DMS 273 (cell line): ENCODE data around the gene GPC6.
A peak's percentile ranks its signal among the peaks of the same experiment; 100 is the strongest.

Experiments
- DNase-seq: peaks from one replicate; lab custom pipeline; 2025; ENCODE audit not compliant: unreplicated experiment; lab: John Stamatoyannopoulos, UW

The GPC6 gene

DNA sequence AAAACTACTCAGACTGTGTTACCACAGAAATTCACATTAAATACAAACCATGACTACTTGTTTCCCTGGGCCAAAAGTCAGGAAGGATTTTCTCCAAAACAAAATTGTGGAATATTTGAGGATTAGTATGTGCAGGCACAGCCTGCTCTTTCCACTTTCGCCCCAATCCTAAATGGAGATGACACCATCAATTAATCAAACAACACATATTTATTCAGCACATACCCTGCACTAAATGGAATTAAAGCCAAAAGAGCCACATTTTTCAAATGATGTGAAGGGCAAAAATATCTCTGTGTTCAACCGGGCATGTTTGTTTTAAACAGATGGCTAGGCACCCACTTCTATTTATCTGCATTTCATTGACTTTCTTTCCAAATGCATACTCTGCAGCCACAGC is 729.8 kb downstream of the GPC6 start:
- no peak for DNase-seq

DNA sequence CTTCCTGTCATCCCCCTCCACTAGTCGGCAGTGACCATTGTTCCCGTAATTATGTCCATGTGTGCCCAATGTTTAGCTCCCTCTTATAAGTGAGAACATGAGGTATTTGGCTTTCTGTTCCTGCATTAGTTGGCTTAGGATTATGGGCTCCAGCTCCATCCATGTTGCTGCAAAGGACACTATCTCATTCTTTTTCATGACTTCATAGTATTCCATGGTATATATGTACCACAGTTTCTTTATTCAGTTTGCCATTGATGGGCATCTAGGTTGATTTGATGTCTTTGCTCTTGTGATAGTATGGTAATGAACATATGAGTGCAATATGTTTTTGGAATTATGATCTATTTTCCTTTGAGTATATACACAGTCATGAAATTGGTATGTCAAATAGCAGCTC is 730.8 kb downstream of the GPC6 start:
- no peak for DNase-seq

DNA sequence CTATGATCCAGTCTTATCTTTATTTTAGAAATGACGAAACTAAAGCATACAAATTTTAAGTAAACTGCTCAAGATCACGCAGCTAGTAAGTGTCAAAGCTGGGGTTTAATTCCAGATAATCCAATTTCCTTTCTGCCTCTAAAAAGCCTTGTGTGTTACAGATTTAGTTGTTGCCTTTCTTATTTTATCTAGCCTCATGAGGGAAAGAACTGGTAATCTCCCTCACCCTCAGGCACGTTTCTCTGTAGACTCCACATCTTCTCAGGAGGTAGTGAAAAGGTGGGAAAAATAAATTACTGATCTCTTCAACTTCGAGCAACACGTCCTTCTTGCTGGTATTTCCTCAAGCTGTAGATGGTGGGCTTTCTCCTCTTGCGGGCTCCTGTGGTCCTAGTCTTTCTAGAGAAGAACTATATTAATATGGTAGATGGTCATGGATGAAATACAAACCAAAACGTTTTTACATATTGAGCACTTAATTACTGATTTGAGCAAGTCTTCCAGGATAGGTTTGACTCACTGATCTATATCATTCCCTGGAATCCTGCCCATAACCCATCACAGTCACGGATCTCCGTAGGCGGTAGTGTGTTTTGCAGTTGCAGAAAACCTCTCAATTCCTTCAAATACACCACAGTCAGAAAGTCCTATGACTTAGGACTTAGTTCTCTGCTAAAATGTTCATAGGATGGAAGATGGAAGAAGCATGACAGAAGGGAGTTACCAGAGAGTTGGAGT is 733.4 kb downstream of the GPC6 start:
- no peak for DNase-seq

DNA sequence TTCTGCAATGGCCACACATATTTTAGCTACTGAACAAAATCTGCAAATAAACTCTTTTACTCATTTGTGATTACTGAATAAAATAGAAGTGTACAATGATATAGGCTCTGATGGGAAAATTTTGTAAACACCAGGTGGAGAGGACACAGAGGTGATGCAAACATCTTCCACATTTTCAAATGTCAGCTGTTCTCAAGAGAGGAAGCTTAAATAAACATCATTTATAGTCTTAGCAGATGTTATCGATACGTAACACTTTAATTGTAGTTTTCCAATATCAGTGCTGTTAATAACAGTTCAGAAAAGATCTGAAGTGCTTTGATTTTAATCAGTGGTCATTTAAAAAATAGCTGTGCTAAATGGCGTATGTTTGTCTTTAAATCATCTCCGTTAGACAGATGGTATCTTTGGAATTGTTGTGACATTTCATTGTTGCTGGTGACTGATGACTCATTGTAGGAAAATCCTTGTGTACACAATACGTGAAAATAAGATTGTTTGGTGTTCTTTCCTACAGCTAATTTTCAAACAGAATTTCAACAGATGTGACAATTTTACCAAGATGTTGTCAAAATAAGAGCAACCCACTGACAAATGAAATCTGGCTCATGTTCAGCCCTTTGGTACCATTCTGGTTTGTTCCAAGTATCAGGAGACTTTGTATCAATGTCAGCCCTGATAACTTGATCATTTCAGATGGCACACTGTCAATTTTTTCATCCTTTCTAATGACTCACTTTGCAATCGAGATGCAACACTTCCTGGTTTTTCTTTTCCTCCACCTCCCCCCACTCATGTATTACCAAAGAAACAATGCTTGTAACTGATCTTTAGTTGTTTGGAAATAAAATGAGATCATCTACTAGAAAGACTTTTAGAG is 736.9 kb downstream of the GPC6 start:
- DNase-seq: peak; percentile 31

DNA sequence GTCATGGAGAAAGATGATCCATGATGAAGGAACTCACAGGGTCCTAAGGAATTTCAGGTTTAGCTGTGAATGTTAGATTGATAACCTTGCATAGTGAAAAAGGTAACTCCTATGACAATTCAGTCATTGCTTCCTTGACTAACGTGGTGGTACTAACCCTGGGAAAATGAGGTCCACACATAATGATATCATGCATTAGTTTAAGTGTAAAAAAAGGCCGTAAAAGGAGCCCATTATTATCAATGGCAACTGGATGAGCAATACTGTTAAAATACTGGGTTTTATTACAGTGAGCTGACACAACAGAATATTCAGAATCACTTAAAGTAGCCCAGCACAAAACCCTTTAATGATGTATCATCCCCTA is 737.5 kb downstream of the GPC6 start:
- DNase-seq: no peak

DNA sequence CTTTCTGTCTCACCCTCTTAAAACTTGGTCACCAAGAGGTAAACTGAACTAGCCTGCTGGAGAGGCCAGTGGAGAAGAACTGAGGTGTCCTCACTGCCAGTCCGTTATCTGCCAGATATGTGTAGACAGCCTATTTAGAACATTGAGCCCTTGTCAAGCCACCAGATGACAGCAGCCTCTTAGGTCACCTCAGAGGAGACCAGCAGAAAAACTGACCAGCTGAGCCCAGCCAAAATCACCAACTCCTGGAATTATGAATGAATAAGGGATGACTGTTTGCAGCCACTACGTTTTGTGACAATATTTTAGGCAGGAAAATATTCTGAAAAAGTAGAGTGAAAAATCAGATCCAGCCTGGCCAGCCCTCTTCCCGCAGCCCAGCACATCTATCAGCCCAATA is 739.0 kb downstream of the GPC6 start:
- no peak for DNase-seq

DNA sequence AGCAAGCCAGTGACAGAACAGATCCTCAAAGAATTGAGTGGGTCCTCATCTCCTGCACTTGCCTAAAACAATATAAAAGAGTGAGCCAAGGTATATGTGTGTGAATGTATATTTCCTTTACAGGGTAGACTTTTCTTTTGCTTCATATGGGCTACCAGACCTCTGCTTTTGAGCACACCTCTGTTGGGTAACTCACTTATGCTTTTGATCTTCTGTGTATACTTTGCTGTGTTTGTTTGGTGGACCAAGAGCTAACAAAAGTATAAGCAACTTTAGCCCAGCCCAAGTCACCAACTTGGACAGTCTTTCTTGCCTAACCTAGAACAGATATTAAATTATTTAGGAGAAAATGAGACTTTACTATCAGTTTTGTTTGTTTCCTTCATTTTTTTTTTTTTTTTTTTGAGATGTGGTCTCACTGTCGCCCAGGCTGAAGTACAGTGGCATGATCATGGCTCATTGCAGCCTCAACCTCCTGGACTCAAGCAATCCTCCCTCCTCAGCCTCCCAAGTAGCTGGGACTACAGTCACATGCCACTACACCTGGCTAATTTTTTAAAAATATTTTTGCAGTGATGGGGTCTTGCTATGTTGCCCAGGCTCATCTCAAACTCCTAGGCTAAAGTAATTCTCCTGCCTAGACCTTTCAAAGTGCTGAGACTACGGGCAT is 739.8 kb downstream of the GPC6 start:
- DNase-seq: no peak

DNA sequence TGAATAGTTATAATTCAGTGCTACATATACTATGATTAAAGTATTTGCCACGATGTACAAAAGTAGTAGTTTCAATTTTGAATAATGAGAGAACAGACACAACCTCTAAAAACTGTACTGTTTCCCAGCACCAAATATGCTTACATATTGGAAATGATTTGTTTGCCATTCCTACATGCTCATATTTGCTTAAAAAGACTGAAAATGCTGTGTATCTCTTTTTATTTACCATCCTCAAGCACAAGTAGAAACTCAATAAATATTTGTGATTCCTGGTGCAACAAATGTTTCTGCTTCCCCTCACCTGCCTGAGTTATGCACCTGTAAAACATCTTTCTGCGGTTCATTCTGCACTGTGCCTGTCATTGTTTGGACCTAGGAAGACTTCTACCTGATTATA is 740.7 kb downstream of the GPC6 start:
- DNase-seq: no peak

DNA sequence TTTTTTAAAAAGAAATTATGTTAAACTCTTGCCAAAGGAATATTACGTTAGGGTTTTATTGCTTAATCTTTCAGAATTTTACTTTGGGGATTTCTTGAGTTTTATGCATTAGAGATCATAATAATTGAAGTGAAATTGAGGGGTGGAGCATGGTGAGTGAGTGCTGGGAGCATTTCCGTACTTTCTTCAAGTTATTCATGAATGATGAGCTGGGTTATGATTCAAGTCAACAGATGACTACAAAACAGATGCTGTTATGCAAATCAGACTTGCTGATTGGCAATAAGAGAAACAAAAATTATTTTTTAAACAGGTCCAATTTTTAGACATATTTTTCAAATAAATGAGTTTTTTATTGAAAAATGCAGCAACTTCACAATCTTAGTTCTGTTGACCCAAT is 748.6 kb downstream of the GPC6 start:
- no peak for DNase-seq

DNA sequence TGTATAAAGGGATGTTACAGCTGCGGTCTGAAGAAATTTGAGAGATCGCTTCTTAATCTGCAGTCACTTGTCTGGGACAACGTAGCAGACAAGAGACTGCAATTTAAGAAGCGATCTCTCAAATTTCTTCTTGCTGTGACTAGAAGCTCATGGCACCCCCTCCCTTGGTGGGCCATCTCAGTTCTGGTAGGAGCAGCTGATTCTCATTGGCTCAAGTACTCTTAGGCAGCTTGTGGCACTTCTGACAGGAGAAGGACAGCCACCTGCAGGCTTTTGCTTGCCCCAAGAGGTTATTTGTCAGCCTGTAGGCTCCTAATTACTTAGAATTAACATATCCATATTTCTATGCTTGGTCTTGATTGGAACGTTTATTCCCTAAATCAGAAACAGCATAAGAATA is 749.9 kb downstream of the GPC6 start:
- peak; percentile 2 for DNase-seq

DNA sequence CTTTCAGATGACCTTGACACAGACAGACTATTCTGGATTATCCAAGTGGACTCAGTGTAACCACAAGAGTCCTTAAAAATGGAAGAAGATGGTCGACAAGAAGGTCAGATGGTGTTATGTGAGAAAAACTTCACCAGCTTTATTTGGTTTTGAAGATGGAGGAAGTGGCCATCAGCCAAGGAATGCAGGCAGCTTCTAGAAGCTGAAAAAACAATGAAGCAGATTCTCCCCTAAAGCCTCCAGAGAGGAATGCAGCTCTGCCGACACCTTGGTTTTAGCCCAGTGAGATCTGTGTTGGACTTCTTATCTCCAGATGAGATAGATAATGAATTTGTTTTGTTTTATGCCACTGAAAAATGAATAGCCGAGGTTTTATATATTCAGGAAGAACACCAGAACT is 751.4 kb downstream of the GPC6 start:
- no peak for DNase-seq

DNA sequence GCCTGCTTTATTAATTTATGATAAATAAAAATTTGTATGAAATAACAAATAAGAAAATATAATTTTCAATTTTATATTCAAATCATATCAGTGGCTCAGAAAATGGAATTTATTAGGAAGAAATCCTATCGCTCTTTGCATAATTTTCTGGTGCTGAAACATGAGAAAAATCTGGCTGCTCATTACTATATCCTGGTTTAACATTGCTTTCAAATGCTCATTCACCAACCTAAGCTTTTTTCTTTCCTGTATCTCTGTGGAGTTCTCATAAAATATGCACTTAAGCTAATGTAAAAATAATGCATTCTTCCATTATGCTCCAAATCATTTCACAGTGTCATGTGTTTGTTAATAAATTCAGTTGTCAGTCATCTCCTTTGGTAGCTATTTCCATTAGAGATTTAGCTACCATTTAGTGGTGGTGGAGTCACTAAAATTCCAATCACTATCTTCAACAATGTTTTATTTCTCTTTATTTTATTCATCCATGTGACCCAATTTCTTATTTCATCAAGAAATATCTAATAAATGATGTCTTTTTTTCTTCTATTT is 754.9 kb downstream of the GPC6 start:
- no peak for DNase-seq

DNA sequence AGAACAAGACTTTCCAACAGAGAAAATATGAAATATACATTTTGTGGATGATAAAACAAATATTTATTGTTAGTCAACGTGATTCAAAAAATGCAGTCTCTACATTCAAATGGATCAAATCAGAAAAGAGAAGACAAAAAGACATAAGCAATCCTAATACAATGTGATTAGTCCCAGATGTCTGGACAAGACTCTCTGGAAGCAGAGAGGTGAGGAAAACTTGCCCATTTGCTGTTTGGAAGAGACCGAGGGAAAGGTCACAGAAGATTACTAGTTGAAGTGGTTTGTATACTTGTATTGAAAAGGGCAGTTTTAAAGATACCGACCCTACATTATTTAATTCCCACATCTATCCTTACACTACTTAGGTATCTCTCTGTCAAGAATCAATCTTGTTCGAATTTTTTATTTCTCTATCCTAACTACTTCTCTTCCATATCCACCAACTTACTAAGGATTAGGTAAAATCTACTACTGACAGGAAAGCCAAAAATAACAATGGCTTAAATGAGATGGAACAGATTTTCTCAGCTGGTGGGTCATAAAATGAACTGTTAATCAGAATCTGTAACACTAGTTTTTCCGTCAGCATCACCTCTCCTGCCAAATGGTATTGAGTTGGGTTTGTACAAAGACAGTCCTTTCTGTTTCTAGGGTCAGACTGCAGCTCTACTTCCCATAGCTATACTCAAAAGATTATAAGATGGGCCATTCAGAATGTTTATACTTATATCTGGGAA is 755.7 kb downstream of the GPC6 start:
- no peak for DNase-seq

DNA sequence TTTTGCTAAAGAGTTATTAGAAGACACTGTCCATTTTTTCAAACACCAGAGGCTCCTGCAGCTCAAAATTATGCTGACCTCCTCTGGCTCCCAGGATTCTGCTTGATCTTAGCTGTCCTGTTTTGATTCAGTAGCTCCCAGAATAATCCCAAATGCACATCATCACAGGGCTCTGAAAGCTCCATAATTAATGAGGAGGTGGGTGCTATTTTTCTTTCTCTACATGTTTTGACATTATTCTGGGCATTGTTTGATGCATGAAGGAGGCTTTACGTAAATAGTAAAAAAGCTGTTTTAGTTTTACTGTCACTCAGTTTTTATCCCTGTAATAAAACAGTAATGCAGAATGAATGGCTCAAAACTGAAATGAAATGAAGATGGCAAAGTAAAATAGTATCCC is 757.4 kb downstream of the GPC6 start:
- no peak for DNase-seq

DNA sequence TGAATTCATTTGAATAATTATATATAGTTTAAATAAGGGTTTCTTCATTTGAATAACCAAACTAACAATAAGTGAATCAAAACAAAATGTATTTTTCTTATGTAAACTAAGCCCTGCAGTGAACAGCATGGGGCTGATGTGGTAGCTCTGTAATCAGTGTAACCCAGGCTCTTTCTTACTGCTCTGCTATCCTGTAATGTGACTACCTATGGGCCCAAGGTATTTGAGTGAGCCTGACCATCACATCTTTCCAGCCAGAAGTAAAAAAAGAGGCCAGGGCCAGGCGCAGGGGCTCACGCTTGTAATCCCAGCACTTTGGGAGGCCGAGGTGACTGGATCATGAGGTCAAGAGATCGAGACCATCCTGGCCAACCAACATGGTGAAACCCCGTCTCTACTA is 758.3 kb downstream of the GPC6 start:
- DNase-seq: no peak

DNA sequence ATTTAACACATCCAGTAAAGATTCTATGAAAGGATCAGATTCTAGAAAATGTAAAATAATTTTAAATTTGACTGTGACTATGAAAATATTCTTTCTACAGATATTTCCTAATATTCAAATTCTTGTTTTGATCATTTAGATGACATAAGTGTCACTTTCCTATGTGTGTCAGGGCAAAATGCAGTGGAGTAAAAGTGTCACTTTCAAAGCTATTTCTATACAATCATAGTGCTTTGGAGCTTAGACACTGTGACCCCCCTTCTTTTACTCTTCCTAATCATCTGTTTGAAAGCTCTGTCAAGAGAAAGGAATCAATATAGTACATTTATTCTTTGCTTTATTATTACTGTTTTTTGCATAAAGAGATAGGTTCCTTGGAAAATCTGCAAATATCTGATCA is 760.9 kb downstream of the GPC6 start:
- DNase-seq: no peak

DNA sequence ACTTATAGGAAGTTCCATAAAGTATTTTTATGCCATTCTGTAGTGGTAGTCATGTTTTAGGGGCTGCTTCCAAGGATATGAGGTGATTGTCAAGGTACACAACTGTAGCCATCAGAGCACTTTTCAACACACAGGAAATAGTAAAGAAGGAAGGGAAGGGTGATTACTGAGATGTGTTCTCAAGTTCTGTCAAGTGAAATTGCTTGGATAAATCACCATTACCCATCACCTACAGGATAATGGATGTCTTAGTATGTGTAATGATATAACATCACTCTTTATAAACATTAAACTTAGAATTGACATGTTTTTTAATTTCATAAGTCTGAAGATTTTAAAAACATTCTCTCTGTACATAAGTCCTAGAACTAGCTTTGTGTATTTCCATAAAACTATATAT is 765.0 kb downstream of the GPC6 start:
- DNase-seq: no peak

DNA sequence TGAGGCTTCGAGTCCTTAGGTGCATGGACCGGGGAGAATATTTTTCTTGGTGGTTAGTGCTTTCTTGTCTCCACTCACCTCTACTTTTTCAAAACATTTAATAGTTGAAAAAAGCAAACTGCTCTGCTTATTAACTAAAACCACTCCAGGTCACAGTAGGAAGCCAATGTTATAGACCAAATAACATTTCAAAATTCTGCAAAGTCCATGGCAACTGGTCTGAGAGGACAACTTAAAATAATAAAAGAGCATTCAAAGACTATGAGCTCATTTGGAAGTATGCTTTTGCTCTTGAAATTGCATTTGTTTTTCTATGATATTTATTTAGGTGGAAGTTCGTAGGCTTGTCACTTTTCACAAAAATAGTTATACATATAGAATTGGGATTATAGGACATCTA is 769.9 kb downstream of the GPC6 start:
- no peak for DNase-seq

DNA sequence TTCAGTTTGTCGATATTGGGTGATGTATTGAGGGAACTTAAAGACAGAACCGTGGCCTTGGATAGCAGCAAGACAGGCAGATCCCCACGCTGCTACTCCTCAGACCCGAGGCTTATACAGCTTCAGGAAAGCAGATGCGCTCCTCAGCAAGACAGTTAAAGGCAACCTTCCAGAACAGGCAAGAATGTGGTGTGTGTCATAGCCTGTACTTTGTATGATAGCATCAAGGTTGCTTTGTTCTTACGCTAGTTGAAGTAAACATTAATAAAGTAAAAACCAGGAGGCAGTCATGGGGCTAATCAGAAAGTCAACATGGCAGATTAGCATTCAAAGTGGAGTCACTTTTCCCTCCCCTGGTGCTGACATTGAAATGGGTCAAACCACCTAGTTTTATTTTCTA is 779.7 kb downstream of the GPC6 start:
- DNase-seq: no peak

DNA sequence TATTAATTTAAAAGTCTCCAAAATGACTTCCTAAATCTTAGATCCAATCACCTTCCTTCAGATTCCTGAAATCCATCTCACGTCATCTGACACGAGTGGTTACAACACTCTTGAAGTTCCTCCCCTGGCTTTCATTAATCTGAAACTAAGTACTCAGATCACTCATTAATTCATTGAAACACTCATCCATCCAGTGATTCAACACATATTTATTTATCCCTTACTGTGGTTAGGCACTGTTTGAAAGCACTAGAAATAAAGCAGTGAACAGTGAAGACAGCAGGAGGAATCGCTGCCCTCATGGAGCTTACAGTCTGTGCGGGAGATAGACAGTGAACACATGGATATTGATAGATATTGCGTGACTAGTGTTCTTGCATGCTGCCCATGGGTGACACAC is 780.5 kb downstream of the GPC6 start:
- no peak for DNase-seq

DNA sequence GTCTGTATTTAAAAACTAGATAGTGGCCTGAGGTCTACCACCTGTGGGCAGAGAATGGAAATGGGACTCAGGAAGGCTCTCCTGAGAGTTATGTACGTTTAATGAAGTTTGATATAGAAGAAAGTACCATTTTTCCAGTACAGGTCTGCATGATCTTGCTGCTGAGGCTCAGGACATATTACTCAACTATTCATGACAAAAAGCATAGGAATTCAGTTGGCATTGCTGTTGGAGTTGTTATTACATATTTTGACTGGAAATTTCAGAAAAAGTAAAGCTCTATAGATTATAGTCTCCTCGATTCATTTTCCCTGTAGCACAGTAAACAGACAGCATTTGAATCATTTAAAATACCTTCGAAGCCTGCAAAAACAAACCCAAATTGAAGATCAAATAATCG is 783.1 kb downstream of the GPC6 start:
- DNase-seq: no peak
